B cell (primary cell): ENCODE data around the gene BABAM1. TPM values are rescaled to one million over a fixed set of nuclear protein-coding genes. Genes with fewer than 3 reads are reported as not detected.

ENCODE experiments used
- ATAC-seq: fragments of 200-7000 bp; cut with Tn5 transposase; one replicate; pipeline ENCODE4 v1.10.0; 2021; ENCODE audit warnings: low read depth, mild to moderate bottlenecking, moderate number of reproducible peaks, moderate library complexity
- CTCF ChIA-PET: fragments of 350-600 bp; sonication (Branson Sonifier 250); formaldehyde crosslinking; loops from one replicate; lab custom pipeline; 2021; ENCODE audit warnings: antibody characterized with exemption, inconsistent platforms; lab: Charles Lee
- POLR2A ChIA-PET: fragments of 350-600 bp; sonication (Branson Sonifier 250); formaldehyde crosslinking; loops from one replicate; lab custom pipeline; 2021; ENCODE audit warnings: antibody characterized with exemption; lab: Charles Lee
- DNase-seq: peaks from one replicate; pipeline ENCODE4 v3.0.0; 2013
- H2AFZ ChIP-seq: 2 replicates; pipeline ENCODE4 v1.6.1; 2012; ENCODE audit warnings: mild to moderate bottlenecking, low read depth, low read length; ENCODE audit not compliant: insufficient read depth, poor library complexity, severe bottlenecking
- H3K27ac ChIP-seq, 2 donors: 1 replicate in 1 of 2; 2 replicates in 1 of 2; pipeline ENCODE4 v1.5.1; 2012 to 2013; ENCODE audit warnings: low read length in 2 of 2, mild to moderate bottlenecking in 2 of 2, moderate library complexity in 1 of 2
- H3K27me3 ChIP-seq, 4 experiments: fragments of 200-600 bp in 1 of 4; sonication (generic) in 1 of 4; replicated peaks in 1 of 4; 1 replicate in 2 of 4; 2 replicates in 2 of 4; pipeline versions ENCODE4 v1.6.1 to v1.7.0; 2013 to 2016; ENCODE audit warnings: low read length in 3 of 4, mild to moderate bottlenecking in 2 of 4, mixed read lengths in 1 of 4, moderate library complexity in 1 of 4; ENCODE audit not compliant: insufficient read depth in 4 of 4, control insufficient read depth in 3 of 4; ENCODE audit errors: control extremely low read depth in 1 of 4
- H3K36me3 ChIP-seq, 2 experiments: replicated peaks in 1 of 2; 1 replicate in 1 of 2; 2 replicates in 1 of 2; pipeline versions ENCODE4 v1.6.1 to v1.7.1; 2013; ENCODE audit warnings: low read length in 1 of 2; ENCODE audit not compliant: insufficient read depth in 2 of 2, control insufficient read depth in 1 of 2; ENCODE audit errors: control extremely low read depth in 1 of 2, extremely low read depth in 1 of 2
- H3K4me1 ChIP-seq, 2 donors: fragments of 200-600 bp in 1 of 2; sonication (generic) in 1 of 2; 1 replicate in 1 of 2; 2 replicates in 1 of 2; pipeline versions ENCODE4 v1.5.1 to v1.6.1; 2013 to 2017; ENCODE audit warnings: low read length in 2 of 2; ENCODE audit not compliant: control insufficient read depth in 2 of 2, insufficient read depth in 2 of 2
- H3K4me2 ChIP-seq: replicated peaks from 2 replicates; pipeline ENCODE3; 2012; ENCODE audit warnings: mild to moderate bottlenecking, low read depth, low read length; ENCODE audit not compliant: poor library complexity, severe bottlenecking
- H3K4me3 ChIP-seq, 5 experiments: fragments of 200-600 bp in 1 of 5; sonication (generic) in 1 of 5; 1 replicate in 3 of 5; 2 replicates in 2 of 5; pipeline versions ENCODE4 v1.5.1 to v1.7.0; 2011 to 2016; ENCODE audit warnings: low read length in 4 of 5, mild to moderate bottlenecking in 4 of 5, low read depth in 2 of 5, control low read depth in 1 of 5, moderate library complexity in 1 of 5; ENCODE audit not compliant: insufficient read depth in 1 of 5; ENCODE audit errors: control extremely low read depth in 1 of 5, extremely low read depth in 1 of 5
- H3K79me2 ChIP-seq: fragments of 200-600 bp; sonication (generic); one replicate; pipeline ENCODE4 v1.6.0; 2016; ENCODE audit warnings: low read length; ENCODE audit not compliant: control insufficient read depth, insufficient read depth
- H3K9ac ChIP-seq: fragments of 200-600 bp; sonication (generic); 2 replicates; pipeline ENCODE4 v1.6.1; 2017; ENCODE audit warnings: mild to moderate bottlenecking, low read length, moderate library complexity
- H3K9me3 ChIP-seq, 3 donors: one replicate each; pipeline versions ENCODE4 v1.6.1 to v1.7.1; 2013; ENCODE audit warnings: low read length in 2 of 3; ENCODE audit not compliant: control insufficient read depth in 2 of 3, insufficient read depth in 1 of 3; ENCODE audit errors: control extremely low read depth in 1 of 3
- H4K20me1 ChIP-seq: 2 replicates; pipeline ENCODE4 v1.6.0; 2012; ENCODE audit warnings: mild to moderate bottlenecking, low read length; ENCODE audit not compliant: insufficient read depth, control insufficient read depth, poor library complexity, severe bottlenecking
- H3K27ac Mint-ChIP-seq: one replicate; pipeline ENCODE4 v1.8.0; 2021; ENCODE audit warnings: mixed read lengths
- H3K27me3 Mint-ChIP-seq: one replicate; pipeline ENCODE4 v1.8.0; 2021; ENCODE audit warnings: mixed read lengths
- H3K4me1 Mint-ChIP-seq: one replicate; pipeline ENCODE4 v1.8.0; 2021; ENCODE audit warnings: mixed read lengths
- H3K4me3 Mint-ChIP-seq: one replicate; pipeline ENCODE4 v1.8.0; 2021; ENCODE audit warnings: mixed read lengths
- H3K9me3 Mint-ChIP-seq: one replicate; pipeline ENCODE4 v1.8.0; 2022; ENCODE audit warnings: mixed read lengths; ENCODE audit not compliant: insufficient read depth
- EZH2 ChIP-seq: IDR thresholded peaks from 2 replicates; pipeline ENCODE4 v1.6.1; 2012; ENCODE audit warnings: borderline replicate concordance, low read depth, mild to moderate bottlenecking, moderate library complexity, low read length; ENCODE audit not compliant: insufficient read depth, poor library complexity, severe bottlenecking
- WGBS: methylation state at CpG from one replicate; pipeline ENCODE4 v1.1.5; 2013; ENCODE audit warnings: missing lambda C conversion rate; ENCODE audit not compliant: insufficient coverage; 5-methylcytosine and 5-hydroxymethylcytosine counted together
- intact Hi-C: fragments of 100-400 bp; cut with micrococcal nuclease; formaldehyde crosslinking; loops from one replicate; pipeline ENCODE4 v1.10.0; 2022
- polyA plus RNA-seq: library from polyadenylated mRNA; depleted of rRNA; stranded (reverse); fragments of >200 nt; gene quantifications from 2 replicates; pipeline ENCODE4 v1.2.3, GENCODE V29; 2012
- total RNA-seq, 2 donors: library from RNA; stranded (reverse); fragments of 120-200 nt in 1 of 2; gene quantifications; 1 replicate in 1 of 2; 2 replicates in 1 of 2; pipeline versions ENCODE4 v1.2.3 to v1.2.4, GENCODE V29; 2013 to 2022
- TF ChIP-seq, protein P1 (sequence below): fragments of 200-600 bp; IDR thresholded peaks from one replicate; pipeline ENCODE4 v1.8.0; 2022; ENCODE audit warnings: antibody characterized with exemption, mild to moderate bottlenecking

BABAM1 gene
- total and polyA plus RNA-seq, 2 donors (not counting 1 experiment from before 2014, with no cell fraction given): 105 to 129 TPM

DNA sequence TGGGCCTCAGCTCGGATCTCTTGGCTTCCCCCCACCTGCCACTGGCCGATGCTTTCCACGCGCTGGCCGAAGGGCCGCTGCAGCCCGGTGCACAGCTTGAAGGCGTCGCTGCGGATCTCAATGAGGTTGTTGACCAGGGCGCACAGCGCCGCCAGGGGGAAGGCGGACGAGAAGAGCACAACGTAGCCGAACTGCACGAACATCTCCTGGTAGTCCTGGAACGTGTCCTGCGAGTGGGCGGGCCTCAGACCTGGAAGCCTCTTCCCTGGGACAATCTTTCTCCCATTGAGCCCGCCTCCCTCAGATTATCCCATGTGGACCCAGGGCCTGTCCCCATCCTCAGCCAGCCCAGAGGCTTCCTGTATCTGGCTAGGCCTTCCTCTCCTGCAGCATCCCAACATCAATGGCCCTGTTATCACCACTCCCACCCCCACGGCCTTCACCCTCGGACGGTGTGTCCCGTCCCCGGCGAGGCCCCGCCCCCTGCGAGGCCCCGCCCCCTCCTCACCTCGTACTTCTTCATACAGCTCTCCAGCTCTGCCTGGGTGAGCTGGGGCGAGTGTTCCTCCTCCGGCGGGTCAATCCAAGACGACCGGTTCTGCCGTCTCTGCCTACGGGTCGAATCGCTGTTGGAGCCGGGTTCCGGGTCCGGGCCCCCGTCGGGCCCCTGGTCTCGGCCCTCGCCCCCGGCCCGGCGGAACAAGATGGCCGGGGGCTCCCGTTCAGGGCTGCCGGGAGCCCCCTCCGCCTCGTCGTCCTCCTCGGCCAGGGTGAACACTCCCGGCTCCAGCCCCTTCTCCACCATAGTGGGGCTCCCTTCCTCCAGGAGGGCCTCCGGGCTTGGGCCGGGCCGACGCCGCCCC is 60.6 kb downstream of the BABAM1 start:
- H2AFZ ChIP-seq: peak overlapping the region; percentile 90
- H3K4me3 ChIP-seq: peak overlapping the region in 4 of 5 experiments; percentile 52 to 70 (median 65)
- H3K4me2 ChIP-seq: peak overlapping the region; percentile 97
- Mint-ChIP-seq H3K27me3 (peaks cover 6% of the 10 kb centered on the region), H3K4me3 (peak overlapping the region; percentile 83), H3K27ac (peak overlapping the region; percentile 59), H3K9me3 (no peaks in the 10 kb centered on the region), H3K4me1 (peaks cover 13% of the 10 kb centered on the region)
- no peaks in the 10 kb centered on the region for H4K20me1 ChIP-seq
- peaks cover 0 to 5% (median 0%) of the 10 kb centered on the region in 3 donors for H3K9me3 ChIP-seq
- ATAC-seq: peak; percentile 84
- CTCF ChIA-PET: interaction anchor here (0.9 to 1.3 kb wide), 3 partner anchors 12 to 43 kb away, joined by 3 to 4 read pairs (median 3); partner anchors contain the start of gene DDA1
- 38% methylated on average over 57 of the region's 64 CpGs for WGBS
- peak overlapping the region; percentile 65 for H3K9ac ChIP-seq
- no peaks in the 10 kb centered on the region for H3K36me3 ChIP-seq
- POLR2A ChIA-PET: interaction anchor here (0.5 to 1.2 kb wide), 3 partner anchors 11 to 23 kb away, joined by 6 to 7 read pairs (median 6); partner anchors contain the start of gene DDA1
- no peak overlapping the region for H3K27ac ChIP-seq
- no peaks in the 10 kb centered on the region for H3K79me2 ChIP-seq
- peaks cover 0 to 25% (median 1%) of the 10 kb centered on the region in 4 experiments for H3K27me3 ChIP-seq
- TF ChIP-seq, protein P1, sequence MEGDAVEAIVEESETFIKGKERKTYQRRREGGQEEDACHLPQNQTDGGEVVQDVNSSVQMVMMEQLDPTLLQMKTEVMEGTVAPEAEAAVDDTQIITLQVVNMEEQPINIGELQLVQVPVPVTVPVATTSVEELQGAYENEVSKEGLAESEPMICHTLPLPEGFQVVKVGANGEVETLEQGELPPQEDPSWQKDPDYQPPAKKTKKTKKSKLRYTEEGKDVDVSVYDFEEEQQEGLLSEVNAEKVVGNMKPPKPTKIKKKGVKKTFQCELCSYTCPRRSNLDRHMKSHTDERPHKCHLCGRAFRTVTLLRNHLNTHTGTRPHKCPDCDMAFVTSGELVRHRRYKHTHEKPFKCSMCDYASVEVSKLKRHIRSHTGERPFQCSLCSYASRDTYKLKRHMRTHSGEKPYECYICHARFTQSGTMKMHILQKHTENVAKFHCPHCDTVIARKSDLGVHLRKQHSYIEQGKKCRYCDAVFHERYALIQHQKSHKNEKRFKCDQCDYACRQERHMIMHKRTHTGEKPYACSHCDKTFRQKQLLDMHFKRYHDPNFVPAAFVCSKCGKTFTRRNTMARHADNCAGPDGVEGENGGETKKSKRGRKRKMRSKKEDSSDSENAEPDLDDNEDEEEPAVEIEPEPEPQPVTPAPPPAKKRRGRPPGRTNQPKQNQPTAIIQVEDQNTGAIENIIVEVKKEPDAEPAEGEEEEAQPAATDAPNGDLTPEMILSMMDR: no peak
- no peak for TF ChIP-seq EZH2
- peak; percentile 81 for DNase-seq
- intact Hi-C loops: no loop called here
- H3K4me1 ChIP-seq: peaks cover 13 to 17% of the 10 kb centered on the region in 2 donors

Other genes with a start within 250 kb of the BABAM1 start
- 2.7 and 5.1 TPM in 2 replicates for gene CPAMD8, start 240.6 kb upstream of the BABAM1 start, total RNA-seq
- 1.1 and 1.6 TPM in 2 replicates for gene CPAMD8, start 240.6 kb upstream of the BABAM1 start, polyA plus RNA-seq
- 22.4 and 24.9 TPM in 2 replicates for gene HAUS8, start 192.0 kb upstream of the BABAM1 start, total RNA-seq
- gene HAUS8, start 192.0 kb upstream of the BABAM1 start, polyA plus RNA-seq: 17.6 and 18.3 TPM in 2 replicates
- 273 and 288 TPM in 2 replicates for gene MYO9B, start 191.7 kb upstream of the BABAM1 start, total RNA-seq
- 256 and 263 TPM in 2 replicates for gene MYO9B, start 191.7 kb upstream of the BABAM1 start, polyA plus RNA-seq
- 39.9 and 49.5 TPM in 2 replicates for gene USE1, start 52.1 kb upstream of the BABAM1 start, total RNA-seq
- 48.3 and 56.5 TPM in 2 replicates for gene USE1, start 52.1 kb upstream of the BABAM1 start, polyA plus RNA-seq
- 30.5 and 40.4 TPM in 2 replicates for gene OCEL1, start 41.2 kb upstream of the BABAM1 start, total RNA-seq
- gene OCEL1, start 41.2 kb upstream of the BABAM1 start, polyA plus RNA-seq: 12.0 and 28.5 TPM in 2 replicates
- 4.9 and 5.1 TPM in 2 replicates for gene NR2F6, start 21.5 kb upstream of the BABAM1 start, total RNA-seq
- 2.0 and 2.9 TPM in 2 replicates for gene NR2F6, start 21.5 kb upstream of the BABAM1 start, polyA plus RNA-seq
- 0.12 and 0.39 TPM in 2 replicates for gene USHBP1, start 2.7 kb upstream of the BABAM1 start, total RNA-seq
- gene USHBP1, start 2.7 kb upstream of the BABAM1 start, polyA plus RNA-seq: 0.03 TPM in 1 of 2 replicates, not detected in the other
- 6.2 and 6.3 TPM in 2 replicates for gene ANKLE1, start 14.5 kb downstream of the BABAM1 start, total RNA-seq
- gene ANKLE1, start 14.5 kb downstream of the BABAM1 start, polyA plus RNA-seq: 6.0 and 7.6 TPM in 2 replicates
- gene ABHD8, start 36.0 kb downstream of the BABAM1 start, total RNA-seq: 7.2 and 9.7 TPM in 2 replicates
- gene ABHD8, start 36.0 kb downstream of the BABAM1 start, polyA plus RNA-seq: 4.6 and 5.2 TPM in 2 replicates
- gene MRPL34, start 38.4 kb downstream of the BABAM1 start, total RNA-seq: 40.7 and 45.7 TPM in 2 replicates
- gene MRPL34, start 38.4 kb downstream of the BABAM1 start, polyA plus RNA-seq: 15.1 and 16.5 TPM in 2 replicates
- 35.5 and 38.4 TPM in 2 replicates for gene DDA1, start 42.1 kb downstream of the BABAM1 start, total RNA-seq
- 37.4 and 38.4 TPM in 2 replicates for gene DDA1, start 42.1 kb downstream of the BABAM1 start, polyA plus RNA-seq
- 4.8 and 5.2 TPM in 2 replicates for gene ANO8, start 67.4 kb downstream of the BABAM1 start, total RNA-seq
- gene ANO8, start 67.4 kb downstream of the BABAM1 start, polyA plus RNA-seq: 2.7 and 3.0 TPM in 2 replicates
- gene GTPBP3, start 70.1 kb downstream of the BABAM1 start, total RNA-seq: 44.3 and 44.9 TPM in 2 replicates
- gene GTPBP3, start 70.1 kb downstream of the BABAM1 start, polyA plus RNA-seq: 41.6 and 44.8 TPM in 2 replicates
- not detected in 2 replicates for gene PLVAP, start 109.9 kb downstream of the BABAM1 start, total RNA-seq
- 0.06 and 0.26 TPM in 2 replicates for gene PLVAP, start 109.9 kb downstream of the BABAM1 start, polyA plus RNA-seq
- gene CCDC194, start 126.8 kb downstream of the BABAM1 start, total RNA-seq: 3.4 and 3.8 TPM in 2 replicates
- gene CCDC194, start 126.8 kb downstream of the BABAM1 start, polyA plus RNA-seq: 0.65 and 1.4 TPM in 2 replicates
- gene BST2, start 138.2 kb downstream of the BABAM1 start, total RNA-seq: 59.7 and 66.0 TPM in 2 replicates
- 64.5 and 79.5 TPM in 2 replicates for gene BST2, start 138.2 kb downstream of the BABAM1 start, polyA plus RNA-seq
- 26.8 and 33.6 TPM in 2 replicates for gene MVB12A, start 152.6 kb downstream of the BABAM1 start, total RNA-seq
- 21.4 and 31.3 TPM in 2 replicates for gene MVB12A, start 152.6 kb downstream of the BABAM1 start, polyA plus RNA-seq
- gene TMEM221, start 181.2 kb downstream of the BABAM1 start, total RNA-seq: not detected in 2 replicates
- gene TMEM221, start 181.2 kb downstream of the BABAM1 start, polyA plus RNA-seq: not detected in 2 replicates
- gene NXNL1, start 193.5 kb downstream of the BABAM1 start, total RNA-seq: not detected in 2 replicates
- gene NXNL1, start 193.5 kb downstream of the BABAM1 start, polyA plus RNA-seq: not detected in 2 replicates
- gene SLC27A1, start 203.1 kb downstream of the BABAM1 start, total RNA-seq: 9.5 and 11.5 TPM in 2 replicates
- gene SLC27A1, start 203.1 kb downstream of the BABAM1 start, polyA plus RNA-seq: 4.1 and 5.1 TPM in 2 replicates
- gene PGLS, start 244.2 kb downstream of the BABAM1 start, total RNA-seq: 83.3 and 88.5 TPM in 2 replicates
- gene PGLS, start 244.2 kb downstream of the BABAM1 start, polyA plus RNA-seq: 55.2 and 74.2 TPM in 2 replicates